DOHH2 (cell line): Measurements from ENCODE around the gene VIT.

ENCODE experiments used
- H3F3A ChIP-seq: fragments of 200-600 bp; sonication (generic), shearing (Covaris generic); 2 replicates; pipeline ENCODE4 v1.6.0; 2016; ENCODE audit warnings: antibody characterized with exemption, mild to moderate bottlenecking; ENCODE audit not compliant: control insufficient read depth, insufficient read depth
- H3K27ac ChIP-seq: fragments of 200-600 bp; sonication (generic); 2 replicates; pipeline ENCODE4 v1.5.1; 2014; ENCODE audit warnings: low read depth, mild to moderate bottlenecking, low read length, moderate library complexity
- H3K27me3 ChIP-seq: fragments of 200-600 bp; sonication (generic); 2 replicates; pipeline ENCODE4 v1.6.1; 2014; ENCODE audit warnings: mild to moderate bottlenecking, low read length, mixed read lengths; ENCODE audit not compliant: control insufficient read depth
- H3K36me3 ChIP-seq: fragments of 200-600 bp; sonication (generic); 2 replicates; pipeline ENCODE4 v1.6.1; 2014; ENCODE audit warnings: mild to moderate bottlenecking, low read length, moderate library complexity, mixed read lengths; ENCODE audit not compliant: control insufficient read depth
- H3K4me1 ChIP-seq: fragments of 200-600 bp; sonication (generic); 2 replicates; pipeline ENCODE4 v1.6.1; 2014; ENCODE audit warnings: mild to moderate bottlenecking, low read length, mixed read lengths; ENCODE audit not compliant: control insufficient read depth
- H3K4me2 ChIP-seq: fragments of 200-600 bp; sonication (generic); 2 replicates; pipeline ENCODE4 v1.6.0; 2014; ENCODE audit warnings: mild to moderate bottlenecking, low read length, moderate library complexity
- H3K4me3 ChIP-seq: fragments of 200-600 bp; sonication (generic); 2 replicates; pipeline ENCODE4 v1.5.1; 2014; ENCODE audit warnings: mild to moderate bottlenecking, low read length, mixed read lengths
- H3K79me2 ChIP-seq: fragments of 200-600 bp; sonication (generic); 2 replicates; pipeline ENCODE4 v1.6.1; 2014; ENCODE audit warnings: mild to moderate bottlenecking, low read length, mixed read lengths; ENCODE audit not compliant: control insufficient read depth
- H3K9me2 ChIP-seq: fragments of 200-600 bp; sonication (generic); replicated peaks from 2 replicates; pipeline ENCODE4 v1.6.1; 2014; ENCODE audit warnings: mild to moderate bottlenecking, low read length, mixed read lengths; ENCODE audit not compliant: control insufficient read depth
- H3K9me3 ChIP-seq: fragments of 200-600 bp; sonication (generic); 2 replicates; pipeline ENCODE4 v1.6.1; 2014; ENCODE audit warnings: antibody characterized with exemption, low read length, mixed read lengths; ENCODE audit not compliant: control insufficient read depth, insufficient read depth
- H4K20me1 ChIP-seq: fragments of 200-600 bp; sonication (generic); 2 replicates; pipeline ENCODE4 v1.6.0; 2014; ENCODE audit warnings: low read depth, mild to moderate bottlenecking, antibody characterized with exemption, low read length, moderate library complexity; ENCODE audit not compliant: control insufficient read depth, insufficient read depth
- CTCF ChIP-seq: fragments of 200-600 bp; sonication (generic); IDR thresholded peaks from one replicate; pipeline ENCODE4 v1.5.1; 2014; ENCODE audit warnings: antibody characterized with exemption, mild to moderate bottlenecking, low read depth, low read length; ENCODE audit not compliant: poor library complexity, severe bottlenecking
- EZH2phosphoT487 ChIP-seq: fragments of 200-600 bp; sonication (generic); IDR thresholded peaks from 2 replicates; pipeline ENCODE4 v1.6.1; 2017; ENCODE audit warnings: borderline replicate concordance, mild to moderate bottlenecking, antibody characterized with exemption, low read length, moderate library complexity, mixed read lengths

VIT gene

GRCh38 chr2:36702781-36703180 is 6.3 kb downstream of the VIT start:
- H3K9me3 ChIP-seq, result no peaks in the 10 kb centered on the region
- no peaks in the 10 kb centered on the region for H4K20me1 ChIP-seq
- no peaks in the 10 kb centered on the region for H3F3A ChIP-seq
- H3K4me3 ChIP-seq, result no peak overlapping the region
- H3K4me1 ChIP-seq, result no peaks in the 10 kb centered on the region
- H3K9me2 ChIP-seq, result no peaks in the 10 kb centered on the region
- H3K79me2 ChIP-seq, result no peaks in the 10 kb centered on the region
- H3K27ac ChIP-seq, result no peak overlapping the region
- H3K27me3 ChIP-seq, result no peaks in the 10 kb centered on the region
- no peak overlapping the region for H3K4me2 ChIP-seq
- TF ChIP-seq CTCF, result no peak
- TF ChIP-seq EZH2phosphoT487, result no peak
- no peaks in the 10 kb centered on the region for H3K36me3 ChIP-seq

DNA sequence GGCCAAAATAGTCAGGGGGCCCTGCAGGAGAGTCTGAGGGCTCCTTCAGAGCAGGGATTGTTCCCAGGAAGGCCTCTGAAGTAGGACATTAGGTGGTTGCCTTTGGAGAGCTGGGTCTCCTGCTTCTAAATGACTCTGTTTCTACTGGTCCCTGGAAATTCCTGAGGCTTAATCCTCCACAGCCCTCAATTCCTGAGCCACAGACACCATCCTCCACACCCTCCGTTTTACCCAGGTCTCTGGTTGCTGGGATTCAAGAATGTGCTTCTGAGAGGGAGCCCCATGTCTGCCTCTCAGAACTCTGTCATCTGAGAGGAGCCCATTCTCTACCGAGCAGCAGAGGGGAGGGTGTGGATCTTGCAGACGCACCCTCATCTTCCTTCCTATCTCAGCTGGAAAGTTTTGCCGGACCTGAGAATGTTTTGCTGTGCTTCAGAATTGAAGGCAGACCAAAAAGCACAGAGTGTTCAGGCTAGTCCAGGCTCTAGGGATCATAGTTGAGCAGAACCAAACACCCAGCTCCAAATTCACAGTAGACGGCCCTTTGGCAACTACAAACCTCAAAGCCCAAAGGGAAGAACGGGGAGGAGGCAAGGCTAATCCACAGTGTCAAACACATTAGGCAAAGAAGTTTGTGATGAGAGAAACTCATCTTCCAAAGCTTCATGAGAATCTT is 8.1 kb downstream of the VIT start:
- no peak overlapping the region for H3K4me2 ChIP-seq
- H3K4me1 ChIP-seq, result no peaks in the 10 kb centered on the region
- H3K36me3 ChIP-seq, result no peaks in the 10 kb centered on the region
- H3K9me2 ChIP-seq, result no peaks in the 10 kb centered on the region
- no peaks in the 10 kb centered on the region for H3K9me3 ChIP-seq
- no peaks in the 10 kb centered on the region for H3K27me3 ChIP-seq
- H3K79me2 ChIP-seq, result no peaks in the 10 kb centered on the region
- H3K27ac ChIP-seq, result no peak overlapping the region
- no peaks in the 10 kb centered on the region for H3F3A ChIP-seq
- no peak for TF ChIP-seq CTCF
- no peak for TF ChIP-seq EZH2phosphoT487
- H4K20me1 ChIP-seq, result no peaks in the 10 kb centered on the region
- H3K4me3 ChIP-seq, result no peak overlapping the region

- Histone ChIP-seq H3K9me3 (no peaks in the 10 kb centered on the region), H3K4me3 (no peak overlapping the region), H3K27ac (no peak overlapping the region), H3K9me2 (no peaks in the 10 kb centered on the region), H3K4me2 (no peak overlapping the region), H3K79me2 (no peaks in the 10 kb centered on the region), H4K20me1 (no peaks in the 10 kb centered on the region), H3K4me1 (no peaks in the 10 kb centered on the region), H3K27me3 (no peaks in the 10 kb centered on the region), H3F3A (no peaks in the 10 kb centered on the region), H3K36me3 (no peaks in the 10 kb centered on the region)
- no peak for TF ChIP-seq EZH2phosphoT487
- TF ChIP-seq CTCF, result no peak
Measured at GRCh38 chr2:36705326-36706020, 9.0 kb downstream of the VIT start.
